ENCODE results near the gene GALNT8.

The GALNT8 gene

DNA sequence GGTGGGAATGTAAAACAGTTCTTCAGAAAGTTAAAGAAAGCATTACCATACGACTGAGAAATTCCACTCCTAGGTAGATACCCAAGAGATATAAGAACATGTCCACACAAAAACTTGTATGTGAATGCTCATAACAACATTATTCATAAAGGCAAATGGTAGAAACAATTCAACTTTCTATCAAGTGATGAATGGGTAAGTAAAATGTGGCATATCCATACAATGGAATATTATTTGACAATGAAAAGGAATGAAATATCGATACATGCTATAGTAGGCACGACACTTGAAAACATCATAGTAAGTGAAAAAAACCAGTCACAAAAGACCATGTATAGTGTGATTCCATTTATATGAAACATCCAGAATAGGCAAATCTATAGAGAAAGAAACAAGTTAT lies 71.3 kb downstream of the GALNT8 start:
- DNase-seq (ENCODE audit: extremely low spot score, insufficient read length, low read depth) (no peak), FAIRE-seq (no peak)

DNA sequence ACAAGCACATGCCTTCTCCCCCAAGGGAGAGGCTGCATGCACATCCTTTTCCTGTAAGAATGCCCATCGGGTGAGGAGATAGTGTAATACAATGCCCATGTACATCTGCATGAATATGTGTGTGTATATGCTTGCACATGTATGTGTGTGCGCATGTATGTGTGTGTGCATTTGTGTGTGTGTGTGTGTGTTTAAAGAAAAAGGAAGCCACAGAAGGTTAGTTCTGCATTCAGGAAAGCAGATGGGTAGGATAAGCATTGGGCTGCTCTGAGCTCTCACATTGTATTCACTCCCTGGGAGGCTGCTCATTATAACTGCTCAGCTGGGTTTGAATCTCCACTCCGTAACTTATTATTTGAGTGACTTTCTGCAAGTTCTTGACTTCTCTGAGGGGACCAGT lies 74.3 kb downstream of the GALNT8 start:
- FAIRE-seq: no peak

DNA sequence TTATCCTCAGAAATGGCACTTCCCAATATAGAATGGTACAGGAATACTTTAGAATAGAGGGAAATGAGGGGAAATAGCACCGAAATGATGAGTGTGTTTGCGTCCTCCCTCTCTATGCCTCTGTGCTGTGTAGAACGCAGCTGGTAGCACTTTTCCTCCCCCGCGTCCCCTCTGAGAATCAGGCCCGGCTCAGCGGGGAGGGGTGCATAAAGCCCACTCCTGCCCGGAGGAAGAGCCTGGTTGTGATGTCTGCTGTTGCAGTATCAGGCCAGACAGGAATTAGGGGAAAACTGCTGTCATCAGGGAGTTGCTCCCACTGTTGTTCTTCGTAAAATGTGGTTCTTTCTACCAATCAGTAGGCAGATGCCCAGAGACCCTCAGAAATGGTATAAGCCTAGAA lies 76.0 kb downstream of the GALNT8 start:
- FAIRE-seq (no peak), DNase-seq (ENCODE audit: extremely low spot score, insufficient read length, low read depth) (no peak)

More for the DNA sequence above, 74.3 kb downstream of the GALNT8 start:
- no peak for DNase-seq (ENCODE audit: extremely low spot score, insufficient read length, low read depth)

DNA sequence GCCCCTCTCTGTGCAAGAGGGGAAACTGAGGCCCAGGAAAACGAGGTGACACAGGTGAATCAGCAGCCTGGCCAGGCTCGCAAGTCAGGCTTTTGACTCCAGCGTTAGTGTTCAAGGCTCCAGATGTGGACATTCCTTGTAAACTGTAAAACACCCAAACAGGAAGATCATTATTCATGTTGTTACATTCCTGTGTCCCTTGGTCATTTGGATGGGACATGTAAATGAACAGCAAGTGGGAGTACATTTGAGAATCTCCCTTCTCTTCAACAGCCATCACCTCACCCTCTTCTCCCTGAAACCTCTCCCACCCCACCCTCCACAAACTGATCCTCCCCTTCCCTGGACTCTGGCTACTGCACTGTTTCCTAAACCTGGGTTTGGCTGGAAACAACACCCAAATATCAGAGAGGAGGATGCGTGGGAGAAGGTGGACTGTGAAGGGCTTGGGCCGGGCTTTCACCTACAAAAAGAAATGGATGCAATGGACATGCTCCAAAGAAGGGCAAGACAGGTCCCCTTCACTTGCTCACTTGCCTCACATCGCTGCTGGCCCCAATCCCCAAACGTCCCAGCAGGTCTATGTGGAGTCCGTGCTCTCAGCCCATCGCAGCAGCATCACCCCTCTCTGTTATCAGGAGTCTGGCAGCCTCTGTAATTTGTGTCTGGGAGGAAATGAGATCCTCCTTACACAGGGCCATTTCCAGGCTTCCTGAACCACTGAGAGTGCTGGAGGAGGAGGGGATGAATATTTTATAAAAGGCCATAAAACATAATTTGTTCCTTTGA lies 76.7 kb downstream of the GALNT8 start:
- FAIRE-seq: no peak
- no peak for DNase-seq (ENCODE audit: extremely low spot score, insufficient read length, low read depth)

DNA sequence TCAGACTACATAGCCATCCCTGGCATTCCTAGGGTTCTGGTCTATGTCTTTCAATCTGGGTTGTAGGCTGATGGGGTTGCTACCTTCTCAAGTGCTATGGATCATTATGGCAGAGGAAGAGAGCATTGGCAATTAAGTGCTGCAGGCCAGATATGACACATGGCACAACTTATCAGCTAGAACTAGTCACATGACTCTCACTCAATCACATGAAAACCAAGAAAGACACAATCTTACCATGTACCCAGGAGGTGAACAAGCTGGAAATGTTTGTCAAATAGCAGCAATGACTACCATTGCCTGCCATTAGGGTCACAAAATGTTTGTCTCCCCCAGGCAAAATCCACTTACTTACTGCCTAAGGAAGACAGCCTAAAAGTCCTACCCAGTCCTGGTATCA lies 80.4 kb downstream of the GALNT8 start:
- DNase-seq (ENCODE audit: extremely low spot score, insufficient read length, low read depth): no peak
- FAIRE-seq: no peak

DNA sequence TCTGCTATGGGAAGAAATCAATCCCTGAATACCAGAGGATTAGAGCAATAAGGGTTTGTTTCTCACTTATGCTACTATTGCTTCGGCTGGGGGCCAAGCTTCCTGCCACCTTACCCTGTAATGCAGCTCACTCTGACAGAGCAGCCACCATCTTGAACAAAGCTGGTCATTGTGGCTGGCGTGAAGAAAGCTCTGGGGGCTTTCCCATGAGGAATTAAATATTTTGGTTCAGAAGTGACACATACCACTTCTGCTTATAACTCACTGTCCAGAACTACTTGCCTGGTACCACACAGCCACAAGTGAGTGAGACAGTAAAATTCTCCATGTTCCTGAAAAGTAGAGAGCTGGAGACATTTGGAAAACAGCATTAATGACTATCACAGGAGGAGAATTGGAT lies 82.6 kb downstream of the GALNT8 start:
- FAIRE-seq (no peak), DNase-seq (ENCODE audit: extremely low spot score, insufficient read length, low read depth) (no peak)

DNA sequence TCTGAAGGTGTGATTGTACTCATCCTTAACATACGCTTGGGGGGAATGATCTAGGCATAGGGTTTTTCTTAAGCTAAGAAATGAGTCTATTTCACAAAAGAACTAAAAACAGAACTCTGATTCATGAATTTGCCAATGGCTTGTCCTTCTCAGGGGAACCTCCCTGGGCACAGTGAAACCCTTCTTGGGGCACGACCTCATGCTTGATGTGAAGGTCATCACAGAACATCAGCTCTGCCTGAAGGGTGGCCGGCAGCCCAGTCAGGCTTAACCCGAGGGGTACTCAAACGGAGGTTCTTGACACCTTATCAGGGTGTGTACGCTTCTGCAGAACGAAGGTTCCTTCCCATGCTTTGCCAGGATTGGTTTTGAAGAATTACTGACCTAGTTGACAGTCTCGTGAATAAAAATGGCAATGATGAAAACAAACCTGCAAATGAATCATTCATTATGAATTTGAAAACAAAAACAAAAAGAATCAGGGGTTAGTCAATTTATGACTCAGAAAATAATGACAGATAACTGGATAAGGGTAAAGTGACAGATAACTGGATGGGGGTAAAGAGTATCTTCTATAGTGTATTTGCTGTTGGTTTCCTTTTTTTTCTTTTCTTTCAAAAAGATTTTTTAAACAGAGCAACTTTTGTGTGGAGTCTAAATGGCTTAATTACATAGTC lies 86.4 kb downstream of the GALNT8 start:
- DNase-seq (ENCODE audit: extremely low spot score, insufficient read length, low read depth) (no peak), FAIRE-seq (no peak)

DNA sequence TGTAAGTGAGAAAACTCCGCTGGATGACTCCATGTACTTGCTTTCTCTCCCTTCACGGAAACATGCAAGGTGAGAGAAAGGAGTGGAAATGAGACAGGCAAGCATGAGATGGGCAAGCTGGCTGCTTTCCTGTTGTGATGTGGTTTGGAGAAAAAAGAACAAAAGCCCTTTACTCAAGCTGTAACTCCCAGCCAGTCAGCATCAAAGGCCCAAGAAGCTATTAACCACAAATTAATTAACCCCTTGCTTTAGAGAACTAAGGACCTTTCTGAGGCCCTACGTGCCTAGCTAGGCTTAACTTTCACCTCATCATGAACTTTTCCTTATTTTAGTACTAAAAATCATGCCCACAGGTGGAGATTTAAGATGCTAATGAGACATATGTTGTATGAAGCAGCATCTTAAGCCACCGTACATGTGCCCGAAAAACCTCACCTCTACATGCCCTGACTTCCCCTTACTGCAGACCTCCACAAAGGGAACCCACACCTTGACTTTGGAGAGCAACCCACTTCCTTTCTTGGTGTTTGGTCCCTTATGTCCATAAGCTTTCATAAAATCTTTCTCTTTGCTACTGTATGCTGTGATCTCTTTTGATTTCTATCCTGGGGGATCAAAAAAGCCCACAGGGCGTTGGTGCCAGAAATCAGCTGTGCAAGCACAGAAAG lies 87.0 kb downstream of the GALNT8 start:
- no peak for DNase-seq (ENCODE audit: extremely low spot score, insufficient read length, low read depth)
- FAIRE-seq: peak; percentile 41

DNA sequence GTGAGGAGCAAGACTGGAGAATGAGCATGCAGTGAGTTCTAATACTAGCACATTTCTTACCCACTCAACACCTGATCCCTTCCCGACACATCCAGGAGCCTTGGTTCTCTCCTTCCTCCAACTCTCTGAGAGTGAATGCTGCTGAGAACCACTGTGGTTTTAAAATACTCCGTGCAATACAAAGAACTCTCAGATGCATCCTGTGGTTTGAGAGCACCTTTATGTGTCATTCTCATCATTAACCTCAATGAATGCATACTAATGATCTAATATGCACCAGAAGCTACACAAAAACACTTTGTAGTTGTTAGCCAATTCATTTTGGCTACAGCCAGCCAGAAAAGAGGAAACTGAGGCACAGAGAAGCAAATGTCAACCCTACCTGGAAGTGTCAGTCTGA lies 87.6 kb downstream of the GALNT8 start:
- no peak for FAIRE-seq
- no peak for DNase-seq (ENCODE audit: extremely low spot score, insufficient read length, low read depth)

DNA sequence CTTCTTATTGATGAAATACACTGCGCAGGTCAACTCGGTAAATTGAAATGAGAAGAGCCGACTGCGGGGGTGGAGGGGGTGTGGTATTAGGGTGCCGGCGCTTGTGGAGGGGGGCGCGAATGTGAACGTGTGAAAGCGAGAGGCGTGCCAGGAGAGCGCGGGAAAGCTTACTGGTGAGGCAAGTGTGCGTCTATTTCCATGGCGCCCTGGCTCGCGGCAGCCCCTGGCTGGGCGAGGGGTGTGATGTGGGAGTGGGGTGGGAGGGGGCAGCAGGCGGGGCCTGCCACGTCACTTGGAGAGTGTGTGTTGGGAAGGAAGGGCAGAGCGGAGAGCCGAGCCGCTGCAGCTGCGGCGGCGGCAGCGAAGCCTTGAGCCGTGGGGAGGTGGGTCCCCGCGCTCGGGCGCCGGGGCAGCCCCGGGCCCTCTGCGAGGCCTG lies 88.8 kb downstream of the GALNT8 start:
- no peak for FAIRE-seq
- no peak for DNase-seq (ENCODE audit: extremely low spot score, insufficient read length, low read depth)

DNA sequence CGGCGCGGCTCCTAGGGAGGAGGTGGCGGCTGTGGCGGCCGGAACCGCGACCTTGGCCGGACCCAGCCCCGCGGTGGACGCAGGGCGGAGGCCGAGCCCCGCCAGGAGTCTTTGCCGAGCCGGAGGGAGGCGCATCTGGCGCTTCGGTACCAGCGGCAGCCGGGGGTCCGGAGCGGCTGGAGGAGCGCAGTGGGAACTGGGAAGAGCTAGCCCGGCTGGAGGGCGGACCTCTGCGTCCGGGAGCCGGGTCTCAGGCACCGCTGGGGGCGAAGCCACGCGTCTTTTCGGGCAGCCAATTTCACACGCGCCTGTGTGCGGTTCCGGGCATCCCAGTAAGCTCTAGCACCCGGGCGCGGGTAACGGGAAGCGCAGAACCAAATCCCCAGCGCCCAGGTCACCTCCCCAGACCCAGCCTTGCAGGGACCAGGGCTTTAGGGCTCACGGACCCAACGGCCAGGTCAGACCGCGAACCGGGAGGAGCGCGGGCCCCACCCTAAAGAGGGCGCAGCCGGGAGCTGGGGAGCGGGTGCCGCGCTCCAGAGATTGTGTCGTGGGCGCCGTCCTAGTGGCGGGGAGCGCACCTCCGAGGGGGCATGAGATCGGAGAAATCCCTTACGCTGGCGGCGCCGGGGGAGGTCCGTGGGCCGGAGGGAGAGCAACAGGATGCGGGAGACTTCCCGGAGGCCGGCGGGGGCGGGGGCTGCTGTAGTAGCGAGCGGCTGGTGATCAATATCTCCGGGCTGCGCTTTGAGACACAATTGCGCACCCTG lies 89.4 kb downstream of the GALNT8 start:
- DNase-seq (ENCODE audit: extremely low spot score, insufficient read length, low read depth): no peak

DNA sequence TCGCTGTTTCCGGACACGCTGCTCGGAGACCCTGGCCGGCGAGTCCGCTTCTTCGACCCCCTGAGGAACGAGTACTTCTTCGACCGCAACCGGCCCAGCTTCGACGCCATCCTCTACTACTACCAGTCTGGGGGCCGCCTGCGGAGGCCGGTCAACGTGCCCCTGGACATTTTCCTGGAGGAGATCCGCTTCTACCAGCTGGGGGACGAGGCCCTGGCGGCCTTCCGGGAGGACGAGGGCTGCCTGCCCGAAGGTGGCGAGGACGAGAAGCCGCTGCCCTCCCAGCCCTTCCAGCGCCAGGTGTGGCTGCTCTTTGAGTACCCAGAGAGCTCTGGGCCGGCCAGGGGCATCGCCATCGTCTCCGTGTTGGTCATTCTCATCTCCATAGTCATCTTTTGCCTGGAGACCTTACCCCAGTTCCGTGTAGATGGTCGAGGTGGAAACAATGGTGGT lies 90.0 kb downstream of the GALNT8 start:
- FAIRE-seq: no peak
- DNase-seq (ENCODE audit: extremely low spot score, insufficient read length, low read depth): no peak

More for the DNA sequence above, 89.4 kb downstream of the GALNT8 start:
- FAIRE-seq: no peak

DNA sequence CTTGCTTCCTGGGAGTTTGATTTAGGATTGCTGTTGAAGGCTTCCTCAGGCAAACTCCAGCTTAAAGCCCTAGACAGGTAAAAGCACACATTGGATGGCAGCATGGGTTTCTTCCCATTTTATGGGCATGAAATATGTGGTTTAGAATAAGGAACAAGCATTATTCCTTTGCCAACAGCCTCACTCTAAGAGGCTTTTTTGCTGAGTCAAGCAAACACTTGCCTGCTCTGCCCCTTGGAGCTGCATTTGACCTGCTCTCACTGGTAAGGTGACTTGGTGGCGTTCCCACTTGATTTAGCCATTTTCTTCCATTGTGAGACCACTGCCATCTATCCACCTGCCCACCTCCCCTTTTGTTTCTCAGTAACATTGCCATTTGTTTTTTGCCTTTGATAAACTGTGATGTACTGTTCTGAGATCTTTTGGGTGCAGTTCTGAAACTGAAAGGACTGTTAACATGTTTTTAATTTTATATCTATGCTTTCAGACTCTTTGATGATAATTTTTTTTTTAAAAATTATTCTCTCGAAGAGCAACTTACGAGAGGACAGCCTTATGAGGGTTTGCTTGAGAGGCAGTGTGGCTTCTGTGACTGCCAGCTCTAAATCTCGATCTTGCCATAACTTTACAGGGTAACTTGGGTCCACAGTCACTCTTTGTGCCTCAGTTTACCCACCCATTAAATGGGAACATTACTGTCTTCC lies 92.6 kb downstream of the GALNT8 start:
- FAIRE-seq: no peak
- no peak for DNase-seq (ENCODE audit: extremely low spot score, insufficient read length, low read depth)

DNA sequence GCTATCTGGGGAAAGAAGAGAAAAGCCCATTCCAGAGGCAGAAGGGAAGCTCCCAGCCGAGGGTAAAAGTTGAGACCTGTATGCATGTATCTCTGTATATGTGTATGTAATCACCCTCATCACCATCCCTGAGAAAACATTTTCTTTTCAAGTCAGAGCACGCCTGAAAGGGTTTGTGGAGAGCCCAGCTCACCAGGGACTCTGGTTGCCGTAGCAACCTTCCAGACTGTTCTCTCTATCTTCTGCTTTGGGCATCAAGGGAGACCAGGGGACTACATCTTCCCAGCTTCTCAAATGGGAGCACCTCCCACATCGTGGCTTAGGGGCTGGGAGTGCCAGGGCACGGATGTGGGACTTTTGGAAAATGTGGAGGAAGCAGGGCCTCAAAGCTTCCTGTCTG lies 93.5 kb downstream of the GALNT8 start:
- DNase-seq (ENCODE audit: extremely low spot score, insufficient read length, low read depth) (no peak), FAIRE-seq (no peak)

DNA sequence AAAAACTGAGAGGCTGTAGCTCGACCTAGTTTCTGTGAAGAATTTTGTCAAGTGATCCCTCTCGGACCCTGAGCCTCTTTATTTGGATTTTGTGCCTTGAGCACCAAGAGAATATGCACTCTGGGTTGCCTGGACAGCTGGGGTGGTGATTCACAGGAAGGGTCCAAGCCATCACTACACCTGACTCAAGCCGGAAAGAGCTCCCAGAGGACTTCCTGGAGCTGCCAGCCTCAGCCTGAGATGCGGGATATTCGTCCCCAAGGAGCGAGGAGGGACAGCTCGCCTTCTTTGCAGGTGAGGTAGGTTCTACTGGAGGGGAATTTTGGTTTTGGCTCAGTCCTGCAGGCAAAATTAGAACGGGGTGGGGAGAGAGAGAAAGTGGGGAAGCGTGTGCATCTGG lies 94.3 kb downstream of the GALNT8 start:
- FAIRE-seq: no peak
- no peak for DNase-seq (ENCODE audit: extremely low spot score, insufficient read length, low read depth)

DNA sequence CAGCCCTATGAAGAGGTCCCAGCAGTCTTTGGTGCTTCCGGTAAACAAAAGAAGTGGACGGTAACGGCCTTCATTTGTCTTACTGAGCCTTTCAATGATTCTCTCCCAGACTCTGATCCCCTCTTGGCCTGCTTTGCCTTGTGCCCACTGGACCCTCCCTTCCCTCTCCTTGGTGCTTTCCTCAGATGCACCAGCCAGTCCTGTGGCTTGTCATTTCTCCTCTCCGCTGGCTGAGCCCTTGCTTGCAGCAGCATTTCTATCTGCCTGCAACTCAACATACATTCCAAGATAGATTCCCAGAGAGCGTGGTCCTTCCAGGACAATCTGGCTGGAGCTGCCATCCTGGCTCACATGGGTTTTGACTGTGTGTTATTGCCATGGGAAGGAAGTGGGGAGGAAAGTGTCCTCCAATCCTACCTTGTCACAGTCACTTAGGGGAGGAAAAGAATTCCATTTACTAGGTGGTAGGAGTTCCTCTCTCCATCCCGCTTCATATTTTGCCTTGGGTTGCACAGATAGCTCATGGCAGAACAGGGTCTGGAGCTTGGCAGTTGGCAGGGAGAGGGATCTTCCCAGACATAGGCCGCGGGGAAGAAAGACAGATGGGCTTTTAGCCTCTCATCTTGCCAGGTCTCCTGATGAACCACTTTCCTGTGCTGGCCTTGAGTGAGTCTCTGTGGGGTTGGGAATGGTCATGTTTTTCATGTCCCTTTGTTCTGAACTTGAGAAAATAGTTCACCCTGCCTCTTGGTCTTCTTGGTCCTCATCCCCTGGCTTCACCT lies 96.7 kb downstream of the GALNT8 start:
- FAIRE-seq: no peak
- DNase-seq (ENCODE audit: extremely low spot score, insufficient read length, low read depth): no peak

DNA sequence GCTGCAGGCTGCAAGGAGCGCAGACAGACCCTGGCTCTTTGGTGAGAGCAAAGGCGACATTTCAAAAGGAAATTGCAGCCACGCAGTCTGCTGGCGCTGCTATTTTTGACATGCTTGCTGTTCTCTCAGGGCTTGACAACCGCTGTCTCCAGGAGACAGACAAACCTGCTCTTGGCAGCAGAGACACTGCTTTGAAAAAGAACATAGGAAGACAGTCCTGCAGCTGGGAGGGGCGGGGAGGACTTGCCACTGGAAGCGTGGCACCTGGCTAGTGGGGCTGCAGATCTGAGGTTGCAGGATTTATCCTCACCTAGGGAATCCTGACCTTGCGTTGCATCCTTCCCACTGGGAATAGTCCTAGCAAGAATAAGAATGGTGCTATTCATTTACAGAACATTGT lies 97.7 kb downstream of the GALNT8 start:
- DNase-seq (ENCODE audit: extremely low spot score, insufficient read length, low read depth) (no peak), FAIRE-seq (no peak)

DNA sequence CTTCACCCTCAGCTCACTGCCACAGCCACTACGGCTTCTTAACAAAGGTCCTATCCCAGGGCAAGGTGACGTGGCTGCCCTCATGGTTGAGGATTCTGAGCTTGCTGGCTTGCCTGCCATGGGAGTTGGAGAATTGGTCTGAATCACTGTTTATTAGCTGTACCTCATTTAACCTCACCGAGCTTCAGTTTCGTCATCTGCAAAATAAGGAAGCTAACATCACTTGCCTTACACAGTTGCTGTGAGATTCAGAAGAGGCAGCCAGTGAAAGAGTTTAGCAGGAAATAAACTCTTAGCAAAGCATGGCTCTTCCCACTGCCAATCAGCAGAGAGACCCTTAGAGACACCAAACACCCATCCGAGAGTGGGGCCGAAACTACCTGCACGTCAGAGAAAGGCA lies 99.5 kb downstream of the GALNT8 start:
- DNase-seq (ENCODE audit: extremely low spot score, insufficient read length, low read depth) (no peak), FAIRE-seq (no peak)

DNA sequence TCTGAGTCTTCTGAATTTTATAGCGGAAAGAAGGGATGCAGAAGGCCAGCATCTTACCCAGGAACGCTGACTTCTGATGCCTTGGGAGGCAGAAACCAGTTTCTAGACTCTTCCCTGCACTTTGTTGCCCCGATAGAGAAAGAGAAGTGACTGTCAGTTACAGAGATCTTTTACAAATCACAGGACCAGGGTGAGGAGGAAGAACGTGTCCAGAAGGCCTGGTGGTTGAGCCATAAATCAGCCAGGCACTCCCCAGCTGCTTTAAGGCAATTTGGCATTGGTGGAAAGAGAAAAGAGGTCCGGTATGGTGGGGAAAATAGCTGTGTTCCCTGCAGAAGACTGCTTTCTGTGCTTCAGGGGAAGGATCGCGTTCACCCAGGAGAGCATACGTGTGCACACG lies 100.8 kb downstream of the GALNT8 start:
- FAIRE-seq (no peak), DNase-seq (ENCODE audit: extremely low spot score, insufficient read length, low read depth) (no peak)

All from GM18507 (cell line).